CD4-positive, alpha-beta T cell treated with Interleukin-15 for 4 hours (primary cell): ENCODE data around the gene HARBI1.
"Not testable (repeated sequence)": the region's sequence is repeated elsewhere in the genome, so short reads cannot be mapped to it uniquely, and the experiment has no call there.

Source experiments
- DNase-seq: peaks from one replicate; pipeline ENCODE4 v3.0.0-alpha.2; 2020; ENCODE audit warnings: low spot score

HARBI1 gene

GRCh38 chr11:46594785-46595184 is 22.2 kb downstream of the HARBI1 start:
- DNase-seq = no peak

GRCh38 chr11:46594374-46594700 is 22.7 kb downstream of the HARBI1 start:
- DNase-seq = no peak

GRCh38 chr11:46593550-46594373 is 23.3 kb downstream of the HARBI1 start, which contains the start of gene AMBRA1:
Gene AMBRA1 (minus strand): TSS chr11:46594023. CDS start chr11:46548380, 45,643 bp downstream.
- peak; percentile 82 for DNase-seq

GRCh38 chr11:46590740-46591605 is 26.1 kb downstream of the HARBI1 start:
- DNase-seq = no peak

GRCh38 chr11:46588915-46589314 is 28.1 kb downstream of the HARBI1 start:
- DNase-seq = no peak

- no peak for DNase-seq
These were observed 28.9 kb downstream of the HARBI1 start for GRCh38 chr11:46588131-46588530.

- not testable (repeated sequence) for DNase-seq
These were observed 33.5 kb downstream of the HARBI1 start for GRCh38 chr11:46583513-46583912.

- DNase-seq = no peak
These were observed 34.4 kb downstream of the HARBI1 start for GRCh38 chr11:46582588-46582987.

- DNase-seq = no peak
These were observed 40.0 kb downstream of the HARBI1 start for GRCh38 chr11:46577058-46577457.

GRCh38 chr11:46574656-46575055 is 42.4 kb downstream of the HARBI1 start:
- DNase-seq = no peak

GRCh38 chr11:46570790-46571398 is 46.1 kb downstream of the HARBI1 start:
- no peak for DNase-seq

- no peak for DNase-seq
These were observed 51.7 kb downstream of the HARBI1 start for GRCh38 chr11:46565232-46565840.

- no peak for DNase-seq
These were observed 52.6 kb downstream of the HARBI1 start for GRCh38 chr11:46564459-46564858.

GRCh38 chr11:46562527-46562926 is 54.5 kb downstream of the HARBI1 start:
- DNase-seq = no peak

GRCh38 chr11:46560300-46560991 is 56.6 kb downstream of the HARBI1 start:
- DNase-seq = peak; percentile 40

- peak; percentile 18 for DNase-seq
These were observed 57.2 kb downstream of the HARBI1 start for GRCh38 chr11:46559815-46560214.

GRCh38 chr11:46557684-46558151 is 59.3 kb downstream of the HARBI1 start:
- DNase-seq = no peak

GRCh38 chr11:46555267-46556054 is 61.6 kb downstream of the HARBI1 start:
- peak; percentile 62 for DNase-seq

- DNase-seq = no peak
These were observed 62.5 kb downstream of the HARBI1 start for GRCh38 chr11:46554213-46555147.
